Kidney epithelial cell (primary cell): ENCODE results near the gene ABCA9. TPM values are rescaled to one million over a fixed set of nuclear protein-coding genes. Genes with fewer than 3 reads are reported as not detected.

ENCODE experiments used
- DNase-seq: peaks from one replicate; pipeline ENCODE4 v3.0.0-alpha.2; 2010; ENCODE audit warnings: low read depth
- H3K27me3 ChIP-seq: 2 replicates; pipeline ENCODE4 v1.6.0; 2011; ENCODE audit warnings: low read length; ENCODE audit not compliant: control insufficient read depth, insufficient read depth
- H3K36me3 ChIP-seq: 2 replicates; pipeline ENCODE4 v1.5.1; 2011; ENCODE audit warnings: low read length; ENCODE audit not compliant: control insufficient read depth, insufficient read depth
- H3K4me3 ChIP-seq: 2 replicates; pipeline ENCODE4 v1.5.1; 2011; ENCODE audit warnings: low read depth, mild to moderate bottlenecking, control low read depth, low read length
- total RNA-seq: library from RNA; depleted of rRNA; stranded (reverse); fragments of >200 nt; gene quantifications from 2 replicates; pipeline ENCODE4 v1.2.3, GENCODE V29; 2015
- TF ChIP-seq, protein P1 (sequence below): IDR thresholded peaks from 2 replicates; pipeline ENCODE4 v1.5.1; 2011; ENCODE audit warnings: mild to moderate bottlenecking, moderate library complexity, low read length, control low read depth, inconsistent platforms; ENCODE audit not compliant: insufficient read depth, poor library complexity, severe bottlenecking

ABCA9 gene
- total RNA-seq, 1 donor from 2014 or later = 0.08 TPM

DNA sequence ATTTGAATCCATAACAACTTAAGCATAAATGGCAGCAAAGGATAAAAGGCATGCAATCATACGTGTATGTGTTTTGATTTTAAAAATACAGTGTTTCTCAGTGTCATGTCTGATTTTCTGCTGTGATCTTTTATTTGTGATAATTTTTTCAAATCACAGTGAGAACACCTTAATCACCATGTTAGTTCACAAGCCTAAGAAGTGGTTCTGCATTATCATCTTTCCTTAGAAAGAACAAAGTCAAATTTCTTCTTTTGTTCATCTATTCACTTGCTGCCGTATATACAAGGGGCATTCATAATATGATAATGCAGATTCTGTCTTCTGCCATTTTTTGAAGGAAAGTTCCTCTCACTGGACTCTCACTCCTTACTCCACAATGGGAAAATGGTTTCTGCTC lies 33.3 kb upstream of the ABCA9 start:
- Histone ChIP-seq H3K36me3 (no peaks in the 10 kb centered on the region), H3K27me3 (no peaks in the 10 kb centered on the region), H3K4me3 (no peak overlapping the region)
- TF ChIP-seq, protein P1, sequence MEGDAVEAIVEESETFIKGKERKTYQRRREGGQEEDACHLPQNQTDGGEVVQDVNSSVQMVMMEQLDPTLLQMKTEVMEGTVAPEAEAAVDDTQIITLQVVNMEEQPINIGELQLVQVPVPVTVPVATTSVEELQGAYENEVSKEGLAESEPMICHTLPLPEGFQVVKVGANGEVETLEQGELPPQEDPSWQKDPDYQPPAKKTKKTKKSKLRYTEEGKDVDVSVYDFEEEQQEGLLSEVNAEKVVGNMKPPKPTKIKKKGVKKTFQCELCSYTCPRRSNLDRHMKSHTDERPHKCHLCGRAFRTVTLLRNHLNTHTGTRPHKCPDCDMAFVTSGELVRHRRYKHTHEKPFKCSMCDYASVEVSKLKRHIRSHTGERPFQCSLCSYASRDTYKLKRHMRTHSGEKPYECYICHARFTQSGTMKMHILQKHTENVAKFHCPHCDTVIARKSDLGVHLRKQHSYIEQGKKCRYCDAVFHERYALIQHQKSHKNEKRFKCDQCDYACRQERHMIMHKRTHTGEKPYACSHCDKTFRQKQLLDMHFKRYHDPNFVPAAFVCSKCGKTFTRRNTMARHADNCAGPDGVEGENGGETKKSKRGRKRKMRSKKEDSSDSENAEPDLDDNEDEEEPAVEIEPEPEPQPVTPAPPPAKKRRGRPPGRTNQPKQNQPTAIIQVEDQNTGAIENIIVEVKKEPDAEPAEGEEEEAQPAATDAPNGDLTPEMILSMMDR = no peak
- DNase-seq = no peak

DNA sequence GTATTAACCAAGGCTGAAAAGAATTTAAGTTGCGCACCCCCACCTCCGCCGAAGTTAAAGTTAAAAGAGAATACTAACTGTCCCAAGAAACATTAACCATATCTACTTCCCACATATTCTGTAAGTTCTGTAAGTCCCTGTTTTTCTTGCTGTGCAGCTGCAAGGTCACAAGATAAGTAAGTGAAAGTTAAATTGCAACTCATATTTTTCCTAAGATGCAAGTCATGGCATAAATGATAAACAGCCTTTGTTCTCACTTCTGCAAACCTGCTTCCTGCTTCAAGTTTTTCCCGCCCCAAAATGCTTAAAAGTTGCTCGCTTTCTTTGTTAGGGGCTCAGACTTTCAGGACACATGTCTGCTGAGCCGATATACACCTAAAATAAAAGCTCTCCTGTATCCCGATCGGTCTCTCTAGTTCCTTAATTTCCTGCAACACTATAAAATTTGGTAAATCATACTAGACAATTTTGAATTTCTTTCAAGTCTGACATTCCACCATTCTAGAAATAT lies 32.6 kb upstream of the ABCA9 start:
- TF ChIP-seq, protein P1 = no peak
- Histone ChIP-seq H3K27me3 (no peaks in the 10 kb centered on the region), H3K36me3 (no peaks in the 10 kb centered on the region), H3K4me3 (no peak overlapping the region)
- DNase-seq = no peak

DNA sequence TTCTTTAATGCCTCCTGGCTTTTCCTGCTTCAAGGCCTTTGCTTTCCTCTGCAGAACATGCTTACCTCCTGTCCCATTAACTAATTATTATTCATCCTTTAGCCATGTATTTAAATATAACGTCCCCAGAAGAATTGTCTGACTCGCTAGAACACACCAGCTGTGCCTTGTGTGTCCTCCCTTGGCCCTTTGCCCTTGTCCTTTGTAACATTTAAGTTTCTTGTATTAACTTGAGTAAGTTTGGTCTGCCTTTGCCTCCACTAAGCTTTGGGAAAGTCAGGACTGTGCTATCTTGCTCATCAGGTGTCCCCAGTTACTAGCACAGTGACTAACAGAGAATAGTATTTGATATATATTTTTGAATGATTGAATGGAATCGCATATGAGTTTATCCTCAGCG lies 29.6 kb upstream of the ABCA9 start:
- Histone ChIP-seq H3K36me3 (no peaks in the 10 kb centered on the region), H3K27me3 (no peaks in the 10 kb centered on the region), H3K4me3 (no peak overlapping the region)
- no peak for DNase-seq
- TF ChIP-seq, protein P1 = no peak

DNA sequence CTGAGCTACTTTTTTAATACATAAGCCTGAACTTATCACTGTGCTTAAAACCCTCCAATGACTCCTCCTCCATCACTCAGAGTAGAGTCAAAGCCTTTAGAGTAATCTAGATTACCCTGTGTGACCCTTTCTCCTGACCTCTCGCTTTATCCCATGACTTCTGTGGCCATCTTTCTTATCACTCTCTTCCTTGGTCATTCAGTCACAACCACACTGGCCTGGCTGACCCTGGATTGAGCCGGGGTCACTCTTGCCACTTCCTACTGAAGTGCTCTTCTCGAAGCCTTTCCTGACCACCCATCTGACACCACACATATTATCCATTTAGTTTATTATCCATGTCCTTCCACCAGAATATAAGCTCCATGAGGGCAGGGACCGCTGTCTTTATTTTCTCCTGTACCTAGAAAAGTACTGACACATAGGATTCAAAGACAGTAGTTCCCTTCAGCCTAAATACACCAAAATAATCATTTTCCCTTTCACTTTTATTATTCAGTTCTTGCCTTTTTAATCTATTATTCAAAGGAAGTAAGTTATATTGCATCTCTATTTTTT lies 28.0 kb upstream of the ABCA9 start:
- no peak for DNase-seq
- Histone ChIP-seq H3K27me3 (no peaks in the 10 kb centered on the region), H3K4me3 (no peak overlapping the region), H3K36me3 (no peaks in the 10 kb centered on the region)
- TF ChIP-seq, protein P1 = no peak

DNA sequence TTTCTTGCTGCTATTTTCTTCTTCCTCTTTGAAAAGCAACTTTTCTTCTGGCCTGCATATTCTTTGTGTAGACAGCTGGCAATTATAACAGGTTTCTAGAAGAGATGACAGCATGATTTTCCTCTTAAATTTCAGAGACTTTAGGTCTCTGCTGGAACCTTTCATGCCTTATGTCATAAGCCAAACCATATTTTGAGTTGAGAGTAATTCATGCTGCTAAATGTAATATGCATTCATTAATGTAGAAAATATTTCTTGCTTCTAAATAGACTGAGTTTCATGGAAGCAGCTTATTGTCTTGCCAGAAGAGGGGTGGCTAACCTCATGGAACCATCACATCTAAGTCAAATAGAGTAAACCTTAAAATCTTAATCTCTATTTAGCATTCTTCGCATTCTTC lies 25.9 kb upstream of the ABCA9 start:
- H3K36me3 ChIP-seq = no peaks in the 10 kb centered on the region
- no peak for DNase-seq
- TF ChIP-seq, protein P1 = no peak

DNA sequence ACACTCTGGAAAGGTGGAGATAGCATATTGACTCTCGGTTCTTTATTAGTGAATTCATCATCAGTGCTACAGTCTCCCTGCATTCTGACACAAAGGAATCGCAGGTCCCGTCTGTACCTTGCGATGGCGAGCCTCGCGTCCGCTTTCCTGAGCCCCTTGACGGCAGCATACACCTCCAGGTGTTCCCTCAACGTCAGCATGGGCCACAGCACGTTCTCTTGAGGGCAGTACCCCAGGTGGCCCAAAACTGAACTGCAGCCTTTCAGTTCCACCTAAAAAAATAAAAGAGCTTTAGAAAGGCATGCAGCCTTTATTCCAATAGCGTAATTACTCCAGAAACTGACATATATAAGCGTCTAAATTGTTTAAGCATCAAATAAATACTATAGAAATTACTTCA lies 24.2 kb upstream of the ABCA9 start:
- no peak for DNase-seq
- Histone ChIP-seq H3K4me3 (no peak overlapping the region), H3K36me3 (no peaks in the 10 kb centered on the region), H3K27me3 (no peaks in the 10 kb centered on the region)
- TF ChIP-seq, protein P1 = peak; percentile 41

More for the DNA sequence above, 25.9 kb upstream of the ABCA9 start:
- H3K27me3 ChIP-seq = no peaks in the 10 kb centered on the region
- no peak overlapping the region for H3K4me3 ChIP-seq
